Neural progenitor cell (in vitro differentiated cells): ENCODE measurements around the gene PET100. TPM values are rescaled to one million over a fixed set of nuclear protein-coding genes. Genes with fewer than 3 reads are reported as not detected.

Source experiments
- DNase-seq: peaks from one replicate; pipeline ENCODE4 v3.0.0-alpha.2; 2016; ENCODE audit warnings: low spot score
- H2AFZ ChIP-seq: fragments of 200-600 bp; sonication (generic); replicated peaks from 2 replicates; pipeline ENCODE4 v1.6.1; 2016; ENCODE audit warnings: antibody characterized with exemption
- H3F3A ChIP-seq: fragments of 200-600 bp; sonication (generic); 2 replicates; pipeline ENCODE4 v1.6.1; 2016; ENCODE audit warnings: antibody characterized with exemption, low read depth
- H3K27ac ChIP-seq: fragments of 200-600 bp; sonication (generic); 2 replicates; pipeline ENCODE4 v1.5.1; 2016; ENCODE audit warnings: mild to moderate bottlenecking
- H3K27me3 ChIP-seq: fragments of 200-600 bp; sonication (generic); 2 replicates; pipeline ENCODE4 v1.6.1; 2016; ENCODE audit warnings: mild to moderate bottlenecking, moderate library complexity
- H3K36me3 ChIP-seq: fragments of 200-600 bp; sonication (generic); 2 replicates; pipeline ENCODE4 v1.5.1; 2016
- H3K4me1 ChIP-seq: fragments of 200-600 bp; sonication (generic); 2 replicates; pipeline ENCODE4 v1.6.1; 2016; ENCODE audit warnings: mixed run types
- H3K4me2 ChIP-seq: fragments of 200-600 bp; sonication (generic); 2 replicates; pipeline ENCODE4 v1.6.1; 2016
- H3K4me3 ChIP-seq: fragments of 200-600 bp; sonication (generic); 2 replicates; pipeline ENCODE4 v1.5.1; 2016
- H3K79me2 ChIP-seq: fragments of 200-600 bp; sonication (generic); 2 replicates; pipeline ENCODE4 v1.6.1; 2016; ENCODE audit warnings: low read depth
- H3K9ac ChIP-seq: fragments of 200-600 bp; sonication (generic); 2 replicates; pipeline ENCODE4 v1.6.1; 2016
- H3K9me3 ChIP-seq: fragments of 200-600 bp; sonication (generic); 2 replicates; pipeline ENCODE4 v1.5.1; 2016; ENCODE audit warnings: low read depth
- H4K20me1 ChIP-seq: fragments of 200-600 bp; sonication (generic); 2 replicates; pipeline ENCODE4 v1.6.1; 2016; ENCODE audit warnings: low read depth
- H3K27ac Mint-ChIP-seq: 3 replicates; pipeline ENCODE4 v1.8.0; 2021; ENCODE audit warnings: mixed read lengths
- H3K27me3 Mint-ChIP-seq: 2 replicates; pipeline ENCODE4 v1.8.0; 2022; ENCODE audit warnings: low read depth, mild to moderate bottlenecking, inconsistent platforms, moderate library complexity, mixed read lengths; ENCODE audit not compliant: insufficient read depth
- H3K36me3 Mint-ChIP-seq: 3 replicates; pipeline ENCODE4 v1.8.0; 2021; ENCODE audit warnings: mixed read lengths
- H3K4me1 Mint-ChIP-seq: 3 replicates; pipeline ENCODE4 v1.8.0; 2021; ENCODE audit warnings: mixed read lengths
- H3K4me3 Mint-ChIP-seq: 3 replicates; pipeline ENCODE4 v1.8.0; 2021; ENCODE audit warnings: mild to moderate bottlenecking, moderate library complexity, mixed read lengths
- H3K9me3 Mint-ChIP-seq: 3 replicates; pipeline ENCODE4 v1.8.0; 2020; ENCODE audit warnings: mixed read lengths
- CTCF ChIP-seq: fragments of 200-600 bp; sonication (generic); IDR thresholded peaks from 2 replicates; pipeline ENCODE4 v1.5.1; 2017; ENCODE audit warnings: antibody characterized with exemption, mild to moderate bottlenecking
- EZH2 ChIP-seq: fragments of 200-600 bp; sonication (generic); IDR thresholded peaks from 2 replicates; pipeline ENCODE4 v1.6.1; 2017; ENCODE audit warnings: antibody characterized with exemption, mild to moderate bottlenecking, moderate library complexity
- EZH2phosphoT487 ChIP-seq: fragments of 200-600 bp; sonication (generic); IDR thresholded peaks from 2 replicates; pipeline ENCODE4 v1.6.1; 2017; ENCODE audit warnings: antibody characterized with exemption
- total RNA-seq: library from RNA; depleted of rRNA; stranded (reverse); fragments of >200 nt; gene quantifications from 2 replicates; pipeline ENCODE4 v1.2.3, GENCODE V29; 2015; ENCODE audit warnings: low replicate concordance

Gene PET100
- total RNA-seq, 1 donor from 2014 or later = 30.3 TPM

GRCh38 chr19:7607874-7608560 lies 21.6 kb upstream of the PET100 start:
- Histone ChIP-seq H3K36me3 (no peaks in the 10 kb centered on the region), H2AFZ (no peak overlapping the region), H3F3A (no peaks in the 10 kb centered on the region), H3K79me2 (no peaks in the 10 kb centered on the region), H3K4me1 (no peaks in the 10 kb centered on the region), H3K9ac (no peak overlapping the region), H3K27ac (no peak overlapping the region), H3K4me3 (no peak overlapping the region), H4K20me1 (peaks cover 15% of the 10 kb centered on the region), H3K4me2 (no peak overlapping the region), H3K9me3 (no peaks in the 10 kb centered on the region), H3K27me3 (no peaks in the 10 kb centered on the region)
- TF ChIP-seq EZH2phosphoT487 (no peak), CTCF (no peak), EZH2 (no peak)
- no peaks in the 10 kb centered on the region for H3K36me3 Mint-ChIP-seq
- H3K9me3 Mint-ChIP-seq = no peaks in the 10 kb centered on the region
- H3K27me3 Mint-ChIP-seq = peaks cover 2% of the 10 kb centered on the region
- DNase-seq = no peak
- no peak overlapping the region for H3K27ac Mint-ChIP-seq
- no peaks in the 10 kb centered on the region for H3K4me1 Mint-ChIP-seq
- H3K4me3 Mint-ChIP-seq = no peak overlapping the region

GRCh38 chr19:7610491-7611240 lies 18.9 kb upstream of the PET100 start:
- no peaks in the 10 kb centered on the region for H3K36me3 ChIP-seq
- TF ChIP-seq EZH2phosphoT487 (no peak), CTCF (no peak)
- H3K4me2 ChIP-seq = no peak overlapping the region

GRCh38 chr19:7611541-7612279 lies 17.9 kb upstream of the PET100 start:
- Histone ChIP-seq H3K9ac (no peak overlapping the region), H3F3A (no peaks in the 10 kb centered on the region), H2AFZ (no peak overlapping the region), H3K4me2 (no peak overlapping the region), H3K4me3 (no peak overlapping the region), H3K9me3 (no peaks in the 10 kb centered on the region), H4K20me1 (no peaks in the 10 kb centered on the region), H3K27me3 (no peaks in the 10 kb centered on the region), H3K27ac (no peak overlapping the region), H3K79me2 (no peaks in the 10 kb centered on the region), H3K4me1 (no peaks in the 10 kb centered on the region), H3K36me3 (no peaks in the 10 kb centered on the region)
- no peak for DNase-seq
- no peak overlapping the region for H3K27ac Mint-ChIP-seq
- no peaks in the 10 kb centered on the region for H3K4me1 Mint-ChIP-seq
- H3K4me3 Mint-ChIP-seq = no peak overlapping the region
- peaks cover 2% of the 10 kb centered on the region for H3K27me3 Mint-ChIP-seq
- no peak for TF ChIP-seq EZH2phosphoT487
- no peak for TF ChIP-seq CTCF
- no peak for TF ChIP-seq EZH2
- H3K36me3 Mint-ChIP-seq = no peaks in the 10 kb centered on the region
- no peaks in the 10 kb centered on the region for H3K9me3 Mint-ChIP-seq

More at GRCh38 chr19:7610491-7611240, 18.9 kb upstream of the PET100 start:
- no peak overlapping the region for H2AFZ ChIP-seq
- Mint-ChIP-seq H3K4me3 (no peak overlapping the region), H3K27ac (no peak overlapping the region), H3K27me3 (peaks cover 2% of the 10 kb centered on the region), H3K4me1 (no peaks in the 10 kb centered on the region), H3K9me3 (no peaks in the 10 kb centered on the region), H3K36me3 (no peaks in the 10 kb centered on the region)
- H3K27me3 ChIP-seq = no peaks in the 10 kb centered on the region
- no peak for DNase-seq
- H3F3A ChIP-seq = no peaks in the 10 kb centered on the region
- H3K79me2 ChIP-seq = no peaks in the 10 kb centered on the region
- H3K4me3 ChIP-seq = no peak overlapping the region
- no peaks in the 10 kb centered on the region for H3K9me3 ChIP-seq
- peaks cover under 1% of the 10 kb centered on the region for H4K20me1 ChIP-seq
- H3K9ac ChIP-seq = no peak overlapping the region
- no peaks in the 10 kb centered on the region for H3K4me1 ChIP-seq
- no peak overlapping the region for H3K27ac ChIP-seq
